ENCODE measurements around the gene SPTLC3. TPM values are rescaled to one million over a fixed set of nuclear protein-coding genes. Genes with fewer than 3 reads are reported as not detected.

The SPTLC3 gene
- total RNA-seq, 3 donors from 2014 or later, result 7.2 to 18.2 (median 9.7) TPM

- intact Hi-C loops (cut with DNase I, micrococcal nuclease), result loop anchor here (5.0 kb wide), 1 partner anchor 137 kb away; no protein-coding TSS in a partner anchor
- no peaks in the 10 kb centered on the region for H3K36me3 ChIP-seq (ENCODE audit: low read depth)
- H3K9me3 ChIP-seq, result no peaks in the 10 kb centered on the region
- no peaks in the 10 kb centered on the region for H3K4me1 ChIP-seq (ENCODE audit: low read depth)
- no peak overlapping the region for H3K4me3 ChIP-seq
- TF ChIP-seq CTCF (IDR thresholded peaks at IDR 0.05), result peak; percentile 22
- DNase-seq (peak in 1 of 3 donors; percentile 51), ATAC-seq (peak; percentile 35)
Observed at GRCh38 chr20:12970372-12970821, 38.4 kb upstream of the SPTLC3 start.

GRCh38 chr20:12975833-12976608 is 32.8 kb upstream of the SPTLC3 start:
- intact Hi-C loops (cut with DNase I, micrococcal nuclease), result no loop called here
- TF ChIP-seq CTCF (IDR thresholded peaks at IDR 0.05), result no peak
- Histone ChIP-seq H3K4me3 (no peak overlapping the region), H3K4me1 (ENCODE audit: low read depth) (no peaks in the 10 kb centered on the region), H3K9me3 (no peaks in the 10 kb centered on the region), H3K36me3 (ENCODE audit: low read depth) (no peaks in the 10 kb centered on the region)
- DNase-seq (no peak), ATAC-seq (no peak)

GRCh38 chr20:12976720-12977309 is 32.0 kb upstream of the SPTLC3 start:
- Histone ChIP-seq H3K4me3 (no peak overlapping the region), H3K9me3 (no peaks in the 10 kb centered on the region), H3K36me3 (ENCODE audit: low read depth) (no peaks in the 10 kb centered on the region), H3K4me1 (ENCODE audit: low read depth) (no peaks in the 10 kb centered on the region)
- ATAC-seq (no peak), DNase-seq (no peak)
- intact Hi-C loops (cut with DNase I, micrococcal nuclease), result no loop called here
- no peak for TF ChIP-seq CTCF (IDR thresholded peaks at IDR 0.05)

- H3K9me3 ChIP-seq, result no peaks in the 10 kb centered on the region
- no peaks in the 10 kb centered on the region for H3K4me1 ChIP-seq (ENCODE audit: low read depth)
- no peak overlapping the region for H3K4me3 ChIP-seq
- intact Hi-C loops (cut with DNase I, micrococcal nuclease), result no loop called here
- TF ChIP-seq CTCF (IDR thresholded peaks at IDR 0.05), result no peak
- ATAC-seq, result no peak
- H3K36me3 ChIP-seq (ENCODE audit: low read depth), result no peaks in the 10 kb centered on the region
- DNase-seq, result no peak
Observed at GRCh38 chr20:12977328-12978125, 31.2 kb upstream of the SPTLC3 start.

GRCh38 chr20:12978126-12978394 is 30.7 kb upstream of the SPTLC3 start:
- TF ChIP-seq CTCF (IDR thresholded peaks at IDR 0.05), result no peak
- Histone ChIP-seq H3K4me3 (no peak overlapping the region), H3K36me3 (ENCODE audit: low read depth) (no peaks in the 10 kb centered on the region), H3K9me3 (no peaks in the 10 kb centered on the region), H3K4me1 (ENCODE audit: low read depth) (no peaks in the 10 kb centered on the region)
- no peak for ATAC-seq
- intact Hi-C loops (cut with DNase I, micrococcal nuclease), result no loop called here
- DNase-seq, result no peak
